Measurements from ENCODE around the gene CFAP410.

Gene CFAP410

GRCh38 chr21:44350773-44351481, 11.7 kb upstream of the CFAP410 start:
- Histone ChIP-seq H4K5ac (ENCODE audit: low read length) (no peak overlapping the region), H3K79me1 (ENCODE audit: low read length) (no peaks in the 10 kb centered on the region), H2AK5ac (ENCODE audit: low read length) (no peak overlapping the region), H3K36me3 (ENCODE audit: control insufficient read depth, insufficient read depth, low read length) (no peaks in the 10 kb centered on the region), H3K27ac (ENCODE audit: low read depth, low read length) (no peak overlapping the region), H4K8ac (ENCODE audit: low read depth, low read length) (no peak overlapping the region), H3K4ac (ENCODE audit: low read depth, low read length) (no peak overlapping the region), H3K4me3 (ENCODE audit: low read length) (no peak overlapping the region), H3K9ac (ENCODE audit: low read length) (no peak overlapping the region), H3K23ac (ENCODE audit: low read length) (no peak overlapping the region), H3K4me2 (ENCODE audit: low read length) (no peak overlapping the region), H3K27me3 (ENCODE audit: insufficient read depth, low read length, poor library complexity) (no peaks in the 10 kb centered on the region), H2BK15ac (replicated peaks; ENCODE audit: low read depth) (no peak overlapping the region), H3K18ac (ENCODE audit: low read length) (peak overlapping the region; percentile 2), H3K56ac (ENCODE audit: low read length) (peak overlapping the region; percentile 42), H2BK5ac (ENCODE audit: low read length) (no peak overlapping the region), H2BK120ac (ENCODE audit: low read depth, low read length) (no peak overlapping the region), H3K79me2 (ENCODE audit: control insufficient read depth, insufficient read depth, low read length) (no peaks in the 10 kb centered on the region), H3K4me1 (ENCODE audit: control insufficient read depth, low read depth, low read length) (no peaks in the 10 kb centered on the region)
- WGBS (ENCODE audit: extremely low coverage, insufficient coverage, low lambda C conversion rate): no CpG with 5 or more reads among the region's 42 CpGs
- no peak for DNase-seq

GRCh38 chr21:44349847-44350772, 10.9 kb upstream of the CFAP410 start:
- Histone ChIP-seq H3K18ac (ENCODE audit: low read length) (peak overlapping the region; percentile 9), H3K79me2 (ENCODE audit: control insufficient read depth, insufficient read depth, low read length) (no peaks in the 10 kb centered on the region), H3K4ac (ENCODE audit: low read depth, low read length) (no peak overlapping the region), H3K27ac (ENCODE audit: low read depth, low read length) (no peak overlapping the region), H3K4me1 (ENCODE audit: control insufficient read depth, low read depth, low read length) (peaks cover 6% of the 10 kb centered on the region), H3K36me3 (ENCODE audit: control insufficient read depth, insufficient read depth, low read length) (no peaks in the 10 kb centered on the region), H4K8ac (ENCODE audit: low read depth, low read length) (no peak overlapping the region), H2BK15ac (replicated peaks; ENCODE audit: low read depth) (no peak overlapping the region), H3K4me2 (ENCODE audit: low read length) (no peak overlapping the region), H2AK5ac (ENCODE audit: low read length) (no peak overlapping the region), H3K4me3 (ENCODE audit: low read length) (no peak overlapping the region), H2BK120ac (ENCODE audit: low read depth, low read length) (no peak overlapping the region), H3K56ac (ENCODE audit: low read length) (peak overlapping the region; percentile 73), H3K9ac (ENCODE audit: low read length) (no peak overlapping the region), H2BK5ac (ENCODE audit: low read length) (no peak overlapping the region), H3K27me3 (ENCODE audit: insufficient read depth, low read length, poor library complexity) (no peaks in the 10 kb centered on the region), H3K79me1 (ENCODE audit: low read length) (no peaks in the 10 kb centered on the region), H3K23ac (ENCODE audit: low read length) (no peak overlapping the region), H4K5ac (ENCODE audit: low read length) (no peak overlapping the region)
- WGBS (ENCODE audit: extremely low coverage, insufficient coverage, low lambda C conversion rate): no CpG with 5 or more reads among the region's 113 CpGs
- no peak for DNase-seq

GRCh38 chr21:44349416-44349846, 10.2 kb upstream of the CFAP410 start:
- Histone ChIP-seq H2BK15ac (replicated peaks; ENCODE audit: low read depth) (no peak overlapping the region), H3K18ac (ENCODE audit: low read length) (no peak overlapping the region), H3K4me2 (ENCODE audit: low read length) (no peak overlapping the region), H3K9ac (ENCODE audit: low read length) (no peak overlapping the region), H4K8ac (ENCODE audit: low read depth, low read length) (no peak overlapping the region), H3K4me1 (ENCODE audit: control insufficient read depth, low read depth, low read length) (peaks cover 6% of the 10 kb centered on the region), H3K27ac (ENCODE audit: low read depth, low read length) (no peak overlapping the region), H3K23ac (ENCODE audit: low read length) (no peak overlapping the region), H2AK5ac (ENCODE audit: low read length) (no peak overlapping the region), H4K5ac (ENCODE audit: low read length) (no peak overlapping the region), H3K56ac (ENCODE audit: low read length) (peak overlapping the region; percentile 73), H2BK120ac (ENCODE audit: low read depth, low read length) (no peak overlapping the region), H3K4ac (ENCODE audit: low read depth, low read length) (no peak overlapping the region), H3K36me3 (ENCODE audit: control insufficient read depth, insufficient read depth, low read length) (no peaks in the 10 kb centered on the region), H3K79me1 (ENCODE audit: low read length) (no peaks in the 10 kb centered on the region), H3K79me2 (ENCODE audit: control insufficient read depth, insufficient read depth, low read length) (no peaks in the 10 kb centered on the region), H2BK5ac (ENCODE audit: low read length) (no peak overlapping the region), H3K4me3 (ENCODE audit: low read length) (no peak overlapping the region), H3K27me3 (ENCODE audit: insufficient read depth, low read length, poor library complexity) (no peaks in the 10 kb centered on the region)
- WGBS (ENCODE audit: extremely low coverage, insufficient coverage, low lambda C conversion rate): no CpG with 5 or more reads among the region's 12 CpGs
- DNase-seq: no peak

- H3K79me2 ChIP-seq (ENCODE audit: control insufficient read depth, insufficient read depth, low read length): no peaks in the 10 kb centered on the region
- no peaks in the 10 kb centered on the region for H3K36me3 ChIP-seq (ENCODE audit: control insufficient read depth, insufficient read depth, low read length)
- no peak overlapping the region for H3K4me3 ChIP-seq (ENCODE audit: low read length)
- no peaks in the 10 kb centered on the region for H3K79me1 ChIP-seq (ENCODE audit: low read length)
- no peak overlapping the region for H2BK15ac ChIP-seq (replicated peaks; ENCODE audit: low read depth)
- no peak overlapping the region for H2BK5ac ChIP-seq (ENCODE audit: low read length)
- H2AK5ac ChIP-seq (ENCODE audit: low read length): peak overlapping the region; percentile 43
- no peaks in the 10 kb centered on the region for H3K27me3 ChIP-seq (ENCODE audit: insufficient read depth, low read length, poor library complexity)
- peaks cover 6% of the 10 kb centered on the region for H3K4me1 ChIP-seq (ENCODE audit: control insufficient read depth, low read depth, low read length)
- H3K27ac ChIP-seq (ENCODE audit: low read depth, low read length): no peak overlapping the region
- no peak overlapping the region for H3K4me2 ChIP-seq (ENCODE audit: low read length)
- H3K9ac ChIP-seq (ENCODE audit: low read length): no peak overlapping the region
- no peak overlapping the region for H3K4ac ChIP-seq (ENCODE audit: low read depth, low read length)
- H3K56ac ChIP-seq (ENCODE audit: low read length): peak overlapping the region; percentile 57
- H4K5ac ChIP-seq (ENCODE audit: low read length): no peak overlapping the region
- no CpG with 5 or more reads among the region's 19 CpGs for WGBS (ENCODE audit: extremely low coverage, insufficient coverage, low lambda C conversion rate)
- no peak overlapping the region for H3K23ac ChIP-seq (ENCODE audit: low read length)
- DNase-seq: no peak
- no peak overlapping the region for H4K8ac ChIP-seq (ENCODE audit: low read depth, low read length)
- H3K18ac ChIP-seq (ENCODE audit: low read length): no peak overlapping the region
- H2BK120ac ChIP-seq (ENCODE audit: low read depth, low read length): no peak overlapping the region
Observed at GRCh38 chr21:44348861-44349260, 9.7 kb upstream of the CFAP410 start.

- H3K79me1 ChIP-seq (ENCODE audit: low read length): no peaks in the 10 kb centered on the region
- H3K36me3 ChIP-seq (ENCODE audit: control insufficient read depth, insufficient read depth, low read length): no peaks in the 10 kb centered on the region
- no peak overlapping the region for H2AK5ac ChIP-seq (ENCODE audit: low read length)
- WGBS (ENCODE audit: extremely low coverage, insufficient coverage, low lambda C conversion rate): no CpG with 5 or more reads among the region's 22 CpGs
- H2BK5ac ChIP-seq (ENCODE audit: low read length): peak overlapping the region; percentile 25
- no peak overlapping the region for H3K4me2 ChIP-seq (ENCODE audit: low read length)
- H3K56ac ChIP-seq (ENCODE audit: low read length): peak overlapping the region; percentile 25
- H3K9ac ChIP-seq (ENCODE audit: low read length): no peak overlapping the region
- no peak overlapping the region for H2BK15ac ChIP-seq (replicated peaks; ENCODE audit: low read depth)
- no peaks in the 10 kb centered on the region for H3K79me2 ChIP-seq (ENCODE audit: control insufficient read depth, insufficient read depth, low read length)
- peak overlapping the region; percentile 45 for H3K23ac ChIP-seq (ENCODE audit: low read length)
- no peak overlapping the region for H3K18ac ChIP-seq (ENCODE audit: low read length)
- H3K27ac ChIP-seq (ENCODE audit: low read depth, low read length): no peak overlapping the region
- peaks cover 6% of the 10 kb centered on the region for H3K4me1 ChIP-seq (ENCODE audit: control insufficient read depth, low read depth, low read length)
- H2BK120ac ChIP-seq (ENCODE audit: low read depth, low read length): no peak overlapping the region
- DNase-seq: no peak
- H4K8ac ChIP-seq (ENCODE audit: low read depth, low read length): no peak overlapping the region
- H4K5ac ChIP-seq (ENCODE audit: low read length): no peak overlapping the region
- peak overlapping the region; percentile 6 for H3K4ac ChIP-seq (ENCODE audit: low read depth, low read length)
- no peaks in the 10 kb centered on the region for H3K27me3 ChIP-seq (ENCODE audit: insufficient read depth, low read length, poor library complexity)
- no peak overlapping the region for H3K4me3 ChIP-seq (ENCODE audit: low read length)
Observed at GRCh38 chr21:44347911-44348451, 8.8 kb upstream of the CFAP410 start.
